Esophagus muscularis mucosa (tissue), 4 donors: Measurements from ENCODE around the gene UGT3A2.

Experiments
- EP300 ChIP-seq: sonication (generic); formaldehyde crosslinking; IDR thresholded peaks from one replicate; pipeline ENCODE4 v1.6.1; 2017; ENCODE audit warnings: antibody characterized with exemption
- POLR2A ChIP-seq: fragments of 450-650 bp; IDR thresholded peaks from one replicate; pipeline ENCODE4 v1.6.1; 2017; ENCODE audit warnings: antibody characterized with exemption, moderate library complexity, mild to moderate bottlenecking, low read depth
- POLR2AphosphoS5 ChIP-seq, 2 donors: sonication (generic); formaldehyde crosslinking; IDR thresholded peaks; one replicate each; pipeline ENCODE4 v1.6.1; 2017; ENCODE audit warnings: antibody characterized with exemption in 2 of 2
- TF ChIP-seq, protein P1 (sequence below), 3 experiments: fragments of 200-600 bp in 2 of 3; fragments of 450-650 bp in 1 of 3; sonication (generic) in 2 of 3; IDR thresholded peaks; one replicate each; pipeline ENCODE4 v1.5.1; 2017 to 2019; ENCODE audit warnings: antibody characterized with exemption in 3 of 3, mild to moderate bottlenecking in 2 of 3, moderate library complexity in 1 of 3

DNA sequence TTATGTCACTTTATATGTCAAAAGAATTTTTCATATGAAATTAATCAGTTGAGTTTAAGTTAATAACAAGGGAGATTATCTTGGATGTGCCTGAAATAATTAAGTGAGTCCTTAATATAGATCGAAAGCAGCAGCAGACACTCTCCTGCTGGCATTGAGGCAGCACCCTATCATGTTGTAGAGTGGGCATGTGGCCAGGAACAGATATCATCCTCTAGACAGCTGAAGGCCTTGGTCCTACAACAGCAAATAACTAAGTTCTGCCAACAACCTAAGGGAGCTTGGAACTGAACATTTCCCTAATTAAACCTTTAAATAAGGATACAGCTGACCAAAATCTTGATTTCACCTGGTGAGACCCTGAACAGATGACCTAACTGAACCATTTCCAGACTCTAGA is 49.7 kb downstream of the UGT3A2 start:
- TF ChIP-seq POLR2A (no peak), POLR2AphosphoS5 (IDR thresholded peaks at IDR 0.05) (no peak), EP300 (no peak)
- TF ChIP-seq, protein P1, sequence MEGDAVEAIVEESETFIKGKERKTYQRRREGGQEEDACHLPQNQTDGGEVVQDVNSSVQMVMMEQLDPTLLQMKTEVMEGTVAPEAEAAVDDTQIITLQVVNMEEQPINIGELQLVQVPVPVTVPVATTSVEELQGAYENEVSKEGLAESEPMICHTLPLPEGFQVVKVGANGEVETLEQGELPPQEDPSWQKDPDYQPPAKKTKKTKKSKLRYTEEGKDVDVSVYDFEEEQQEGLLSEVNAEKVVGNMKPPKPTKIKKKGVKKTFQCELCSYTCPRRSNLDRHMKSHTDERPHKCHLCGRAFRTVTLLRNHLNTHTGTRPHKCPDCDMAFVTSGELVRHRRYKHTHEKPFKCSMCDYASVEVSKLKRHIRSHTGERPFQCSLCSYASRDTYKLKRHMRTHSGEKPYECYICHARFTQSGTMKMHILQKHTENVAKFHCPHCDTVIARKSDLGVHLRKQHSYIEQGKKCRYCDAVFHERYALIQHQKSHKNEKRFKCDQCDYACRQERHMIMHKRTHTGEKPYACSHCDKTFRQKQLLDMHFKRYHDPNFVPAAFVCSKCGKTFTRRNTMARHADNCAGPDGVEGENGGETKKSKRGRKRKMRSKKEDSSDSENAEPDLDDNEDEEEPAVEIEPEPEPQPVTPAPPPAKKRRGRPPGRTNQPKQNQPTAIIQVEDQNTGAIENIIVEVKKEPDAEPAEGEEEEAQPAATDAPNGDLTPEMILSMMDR (IDR thresholded peaks at IDR 0.05) = no peak
